CD4-positive, alpha-beta T cell treated with Interleukin-6 at 100 ng/mL for 8 hours (primary cell): ENCODE data around the gene SPAG4.
A peak's percentile ranks its signal among the peaks of the same experiment; 100 is the strongest.

Source experiments
- DNase-seq: peaks from one replicate; pipeline ENCODE4 v3.0.0-alpha.2; 2020; ENCODE audit warnings: mixed read lengths, low spot score

Gene SPAG4

DNA sequence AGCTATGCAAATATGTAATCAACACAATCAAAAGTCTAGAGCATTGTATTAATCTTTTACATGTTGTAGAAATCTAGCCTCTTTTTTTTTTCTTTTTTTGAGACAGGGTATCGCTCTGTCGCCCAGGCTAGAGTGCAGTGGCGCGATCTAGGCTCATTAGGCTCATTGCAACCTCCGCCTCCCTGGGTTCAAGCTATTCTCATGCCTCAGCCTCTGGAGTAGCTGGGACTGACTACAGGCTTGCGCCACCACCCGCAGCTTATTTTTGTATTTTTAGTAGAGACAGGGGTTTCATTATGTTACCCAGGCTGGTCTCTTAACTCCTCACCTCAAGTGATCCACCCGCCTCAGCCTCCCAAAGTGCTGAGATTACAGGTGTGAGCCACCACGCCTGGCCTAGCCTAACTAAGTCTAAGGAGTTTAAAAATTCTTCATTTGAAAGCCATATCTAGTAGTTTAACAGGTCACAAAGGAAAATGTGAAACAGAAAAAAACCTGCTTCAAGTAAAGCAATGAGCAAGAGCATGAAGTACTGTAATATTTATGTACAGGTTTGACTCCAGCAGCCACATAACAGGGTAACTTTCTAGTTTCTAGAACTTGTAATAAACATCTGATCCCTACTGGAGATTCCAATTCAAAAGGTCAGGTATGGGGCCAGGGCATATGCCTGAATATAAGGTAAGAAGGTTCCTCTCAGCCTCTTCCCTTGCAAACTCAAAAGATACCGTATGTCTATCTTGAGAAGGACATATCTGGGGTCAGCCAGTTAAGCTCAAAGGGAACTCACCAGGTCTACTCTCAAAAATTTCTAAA is 44.7 kb downstream of the SPAG4 start:
- DNase-seq = no peak

DNA sequence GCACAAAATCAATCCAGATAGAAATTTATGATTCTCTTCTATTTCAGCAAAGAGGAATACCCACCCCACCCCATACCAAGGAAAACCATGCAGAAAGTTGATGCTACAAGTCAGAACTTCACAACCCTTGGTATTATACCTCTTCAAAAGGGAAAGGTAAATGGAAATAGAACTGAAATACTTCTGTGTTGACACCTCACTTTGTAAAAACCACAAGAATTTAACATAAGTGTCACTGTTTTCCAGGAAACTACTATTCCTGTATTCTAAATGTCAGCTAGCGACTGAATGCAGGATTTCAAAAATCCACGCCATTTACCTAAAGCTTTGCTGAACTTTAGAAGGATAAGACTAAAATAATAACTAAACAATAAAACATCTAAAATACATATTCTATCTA is 45.4 kb downstream of the SPAG4 start:
- DNase-seq = no peak

DNA sequence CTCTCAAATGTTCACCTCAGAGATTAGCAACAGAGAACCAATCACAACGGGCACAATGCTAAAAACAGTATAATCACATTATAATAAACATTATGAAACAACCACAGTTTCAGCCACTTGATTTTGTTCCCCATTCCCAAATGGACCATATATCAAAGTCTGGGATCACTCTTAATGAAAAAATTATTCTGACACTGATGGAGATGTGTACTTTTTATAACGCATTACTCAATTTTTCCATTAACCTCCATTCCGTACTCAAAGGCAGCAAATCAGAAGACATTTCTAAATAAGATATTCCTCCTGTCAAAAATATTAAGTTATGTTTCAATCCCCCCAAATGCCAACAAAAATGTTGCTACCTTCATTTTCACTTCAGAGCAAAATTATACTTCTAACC is 46.3 kb downstream of the SPAG4 start:
- DNase-seq = no peak

DNA sequence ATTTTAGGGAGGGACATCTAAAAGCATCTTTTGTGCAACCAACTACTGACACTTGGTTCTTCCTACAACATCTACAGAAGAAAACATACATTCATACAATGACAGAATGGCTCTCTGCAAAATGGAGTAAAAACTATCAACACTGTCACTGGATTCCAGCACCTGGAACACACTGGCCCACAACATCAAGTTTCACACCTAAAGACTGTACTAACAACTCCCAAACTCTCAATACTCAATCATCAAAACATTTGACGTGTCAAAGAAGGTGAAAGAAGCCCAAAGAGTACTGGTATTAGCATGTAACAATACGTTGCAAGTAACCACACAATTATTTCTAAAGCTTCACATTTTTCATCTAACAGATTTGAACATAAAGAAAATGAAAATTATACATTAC is 46.9 kb downstream of the SPAG4 start:
- no peak for DNase-seq

DNA sequence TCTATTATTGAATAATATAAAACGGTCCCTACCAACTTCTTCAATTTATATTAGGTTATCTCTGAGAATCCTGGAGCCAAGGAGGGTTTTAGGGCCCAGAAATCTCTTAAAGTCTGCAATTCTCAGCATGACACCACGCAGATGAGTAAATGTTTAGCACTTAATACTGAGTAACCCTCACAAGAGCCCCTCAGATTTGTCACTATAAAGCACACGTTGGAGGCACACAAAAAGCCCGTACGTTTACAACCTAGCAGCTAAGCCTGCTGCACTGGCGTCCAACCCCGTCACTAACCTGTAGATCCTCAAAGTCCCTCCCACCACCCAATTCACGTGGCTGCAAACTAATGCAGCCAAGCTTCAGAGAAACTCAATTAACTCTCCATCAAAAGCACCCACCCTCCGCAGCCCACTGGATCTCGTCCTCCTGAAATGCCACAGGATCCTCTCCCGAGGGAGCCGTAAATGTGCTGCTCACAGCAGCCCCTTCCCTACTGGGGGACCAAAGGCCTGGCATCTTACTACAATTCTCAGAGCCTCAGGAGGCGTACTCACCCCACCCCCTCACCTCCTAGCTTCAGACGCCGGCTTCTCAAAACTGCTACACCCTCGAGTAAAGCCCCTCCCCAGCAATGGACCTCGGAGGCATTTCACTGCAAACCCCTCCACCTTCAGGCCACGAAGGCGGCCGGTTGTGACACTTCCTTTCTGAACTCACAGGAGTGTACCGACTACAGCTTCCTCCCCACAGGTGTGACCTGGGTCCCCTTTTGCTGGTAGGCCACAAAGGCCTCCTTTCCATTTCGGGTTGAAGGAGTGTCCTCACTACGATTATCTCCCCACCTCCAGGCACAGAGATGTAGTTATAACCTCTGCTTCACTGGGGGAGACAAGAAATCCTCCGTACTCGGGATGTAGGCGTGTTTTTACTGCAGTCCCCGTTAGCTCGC is 48.2 kb downstream of the SPAG4 start:
- DNase-seq = peak; percentile 60

DNA sequence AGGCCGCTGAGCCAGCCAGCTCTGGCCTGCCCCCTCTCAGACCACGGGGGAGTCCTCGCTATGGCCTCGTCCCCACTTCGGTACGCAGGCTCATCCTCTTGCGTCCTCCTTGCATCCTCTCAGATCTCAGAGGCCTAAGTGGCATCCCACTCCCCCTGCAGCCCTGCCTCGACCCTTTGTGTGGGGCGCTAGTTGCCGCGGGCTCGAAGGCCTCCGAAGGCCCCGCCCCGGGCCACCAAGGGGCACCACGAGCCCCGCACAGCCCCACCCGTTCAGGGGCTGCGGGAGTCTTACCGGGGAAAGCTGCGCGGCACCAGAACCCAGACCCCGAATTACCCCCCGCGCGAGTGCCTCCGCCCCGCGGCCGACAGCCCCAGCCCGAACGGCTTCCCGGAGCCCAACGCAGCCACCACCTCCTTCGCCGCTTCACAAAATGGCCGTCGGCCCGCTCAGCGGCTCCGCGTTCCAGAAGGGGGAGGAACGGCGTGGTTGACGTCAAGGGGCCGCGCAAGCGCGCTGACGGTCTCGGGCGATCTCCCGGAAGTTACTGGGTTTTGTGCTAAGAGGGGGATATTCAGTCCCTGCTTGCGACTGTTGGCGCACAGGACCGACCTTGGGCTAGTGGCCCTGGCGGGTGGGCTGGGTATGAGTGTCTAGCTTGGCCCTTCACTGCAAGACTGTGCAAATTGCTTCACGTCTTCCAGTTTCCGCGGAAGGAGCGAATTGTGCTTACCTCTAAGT is 49.0 kb downstream of the SPAG4 start, which contains the start of the genes CPNE1 and RBM12:
TSS of gene CPNE1 (minus strand) at position 435 of the 741 bp plus-strand sequence. CDS start 31,977 bp downstream, outside the sequence.
TSS of gene RBM12 (minus strand) at position 435 of the 741 bp plus-strand sequence. CDS start 9,578 bp downstream, outside the sequence.
- peak; percentile 91 for DNase-seq

DNA sequence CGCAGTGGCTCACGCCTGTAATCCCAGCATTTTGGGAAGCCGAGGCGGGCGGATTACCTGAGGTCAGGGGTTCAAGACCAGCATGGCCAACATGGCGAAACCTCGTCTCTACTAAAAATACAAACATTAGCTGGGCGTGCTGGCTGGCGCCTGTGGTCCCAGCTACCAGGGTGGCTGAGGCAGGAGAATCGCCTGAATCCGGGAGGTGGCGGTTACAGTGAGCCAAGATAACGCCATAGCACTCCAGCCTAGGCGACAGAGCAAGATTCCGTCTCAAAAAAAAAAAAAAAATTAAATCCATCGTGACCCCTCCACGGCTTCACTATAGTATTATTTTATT is 50.3 kb downstream of the SPAG4 start:
- no peak for DNase-seq

DNA sequence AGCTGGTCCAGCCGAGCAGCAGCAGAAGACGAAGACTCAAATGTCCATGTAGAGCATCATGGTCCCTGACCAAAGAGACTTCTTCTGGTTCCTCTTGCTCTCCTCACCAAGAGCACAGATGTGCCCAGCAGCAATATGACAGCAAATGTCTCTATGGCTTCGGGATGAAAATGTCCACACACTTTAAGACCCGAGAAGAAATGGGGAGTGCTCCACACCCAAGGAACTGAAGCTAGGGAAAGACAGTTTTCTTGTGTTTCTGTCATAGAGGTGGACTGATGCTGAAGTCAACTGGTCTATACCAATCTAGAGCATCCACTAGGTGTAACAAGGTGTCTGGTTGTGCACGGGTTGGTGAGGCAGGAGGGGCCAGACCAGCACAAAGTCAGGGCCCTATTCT is 53.6 kb downstream of the SPAG4 start:
- DNase-seq = no peak

DNA sequence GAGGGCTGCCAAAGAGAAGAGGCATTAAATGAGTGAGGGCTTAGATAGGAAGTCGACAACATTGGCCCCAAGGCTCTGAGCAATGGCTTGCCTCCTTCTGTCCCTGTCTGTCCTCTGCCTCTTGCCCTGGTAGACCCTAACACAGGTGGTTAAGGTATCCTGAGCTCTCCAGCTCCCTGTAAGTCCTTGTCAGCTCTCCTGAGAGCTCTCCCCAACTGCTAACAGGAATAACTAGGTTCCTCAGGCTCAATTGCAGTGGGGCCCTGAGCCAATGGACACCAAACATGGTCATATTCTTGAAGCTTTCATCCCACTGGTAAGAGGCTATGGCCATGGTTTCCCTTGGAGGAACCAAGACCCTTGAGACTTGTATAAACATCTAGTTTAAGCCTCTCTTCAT is 54.1 kb downstream of the SPAG4 start:
- no peak for DNase-seq
